GM12873 (cell line): ENCODE results near the gene ANGEL2.

Source experiments
- TF ChIP-seq, protein P1 (sequence below): IDR thresholded peaks from 2 replicates; pipeline ENCODE4 v1.5.1; 2012; ENCODE audit warnings: low read depth, mild to moderate bottlenecking, moderate library complexity, low read length, control low read depth; ENCODE audit not compliant: insufficient read depth; ENCODE audit errors: missing control alignments

Gene ANGEL2

DNA sequence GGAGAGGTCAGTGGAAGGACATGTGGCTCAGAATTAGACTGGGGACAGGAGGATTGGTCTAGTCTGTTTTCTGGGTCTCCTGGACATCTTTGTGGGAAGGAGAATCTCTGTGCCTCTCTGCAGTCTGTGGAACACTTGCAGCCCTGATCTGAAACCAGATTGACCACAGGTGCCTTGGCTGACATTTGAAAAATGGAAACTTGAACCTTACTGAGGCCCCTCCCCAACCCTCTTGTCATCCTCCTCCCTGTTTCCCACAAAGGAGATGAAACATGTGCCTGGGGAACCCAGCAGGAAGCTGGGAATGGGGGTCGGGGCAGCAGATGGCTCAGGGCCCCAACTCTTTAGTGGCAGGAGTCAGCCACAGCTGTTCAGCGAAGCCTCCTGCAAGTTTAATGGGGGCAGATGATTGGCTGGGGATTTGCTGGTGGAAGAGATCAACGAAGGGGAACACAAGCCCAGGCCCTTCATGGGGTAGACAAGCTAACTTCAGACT lies 47.3 kb downstream of the ANGEL2 start:
- TF ChIP-seq, protein P1, sequence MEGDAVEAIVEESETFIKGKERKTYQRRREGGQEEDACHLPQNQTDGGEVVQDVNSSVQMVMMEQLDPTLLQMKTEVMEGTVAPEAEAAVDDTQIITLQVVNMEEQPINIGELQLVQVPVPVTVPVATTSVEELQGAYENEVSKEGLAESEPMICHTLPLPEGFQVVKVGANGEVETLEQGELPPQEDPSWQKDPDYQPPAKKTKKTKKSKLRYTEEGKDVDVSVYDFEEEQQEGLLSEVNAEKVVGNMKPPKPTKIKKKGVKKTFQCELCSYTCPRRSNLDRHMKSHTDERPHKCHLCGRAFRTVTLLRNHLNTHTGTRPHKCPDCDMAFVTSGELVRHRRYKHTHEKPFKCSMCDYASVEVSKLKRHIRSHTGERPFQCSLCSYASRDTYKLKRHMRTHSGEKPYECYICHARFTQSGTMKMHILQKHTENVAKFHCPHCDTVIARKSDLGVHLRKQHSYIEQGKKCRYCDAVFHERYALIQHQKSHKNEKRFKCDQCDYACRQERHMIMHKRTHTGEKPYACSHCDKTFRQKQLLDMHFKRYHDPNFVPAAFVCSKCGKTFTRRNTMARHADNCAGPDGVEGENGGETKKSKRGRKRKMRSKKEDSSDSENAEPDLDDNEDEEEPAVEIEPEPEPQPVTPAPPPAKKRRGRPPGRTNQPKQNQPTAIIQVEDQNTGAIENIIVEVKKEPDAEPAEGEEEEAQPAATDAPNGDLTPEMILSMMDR, result no peak

DNA sequence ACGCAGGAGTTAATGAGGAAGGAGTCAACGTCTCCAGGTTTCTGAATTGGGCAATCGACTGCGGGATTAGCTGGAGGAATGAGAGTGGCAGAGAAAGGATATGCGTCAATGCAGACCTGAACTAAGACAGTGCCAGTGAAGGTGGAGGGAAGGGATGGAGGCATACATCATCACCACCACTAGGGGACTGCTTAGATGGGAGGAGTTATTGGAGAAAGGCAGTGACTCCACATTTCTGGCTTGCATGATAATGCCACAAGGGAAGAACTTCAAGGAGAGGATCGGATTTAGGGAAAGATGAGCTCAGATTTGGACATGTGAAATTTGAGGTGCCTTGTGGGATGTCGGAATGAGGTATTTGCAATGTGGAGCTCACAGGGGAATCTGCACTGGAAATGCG lies 47.9 kb downstream of the ANGEL2 start:
- TF ChIP-seq, protein P1, result peak; percentile 84

DNA sequence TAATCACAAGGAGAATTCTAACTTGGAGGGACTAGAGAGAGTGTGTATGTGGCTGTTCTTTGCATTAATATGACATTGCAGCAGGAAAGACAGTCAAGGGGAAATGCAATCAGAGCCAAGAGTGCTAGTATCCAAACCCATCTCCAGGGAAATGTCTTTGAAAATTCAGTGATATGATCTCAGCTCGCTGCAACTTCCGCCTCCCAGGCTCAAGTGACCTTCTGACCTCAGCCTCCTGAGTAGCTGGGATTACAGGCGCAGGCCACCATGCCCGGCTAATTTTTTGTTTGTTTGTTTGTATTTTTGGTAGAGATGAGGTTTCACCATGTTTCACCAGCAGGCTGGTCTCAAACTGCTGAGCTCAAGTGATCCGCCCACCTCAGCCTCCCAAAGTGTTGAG lies 49.1 kb downstream of the ANGEL2 start:
- TF ChIP-seq, protein P1, result no peak

DNA sequence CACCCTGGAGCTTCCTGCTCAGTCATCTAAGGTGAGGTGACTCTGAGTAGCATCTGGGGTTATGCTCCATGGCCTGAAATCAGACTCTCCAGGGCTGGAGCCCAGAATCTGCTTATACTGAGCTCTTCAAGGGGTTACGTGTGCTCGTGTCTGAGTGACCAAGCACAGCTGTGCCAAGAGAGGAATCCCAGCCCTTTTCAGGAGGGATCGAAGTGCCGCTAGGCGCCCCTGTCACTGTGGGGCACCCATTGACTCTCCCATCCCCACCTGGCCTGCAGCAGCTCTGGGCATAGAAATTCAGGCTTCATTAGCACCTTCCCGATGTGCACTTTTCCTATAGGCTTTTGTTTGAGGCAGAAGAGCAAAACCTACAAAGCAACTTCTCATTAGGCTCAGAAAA lies 51.6 kb downstream of the ANGEL2 start:
- TF ChIP-seq, protein P1, result no peak

DNA sequence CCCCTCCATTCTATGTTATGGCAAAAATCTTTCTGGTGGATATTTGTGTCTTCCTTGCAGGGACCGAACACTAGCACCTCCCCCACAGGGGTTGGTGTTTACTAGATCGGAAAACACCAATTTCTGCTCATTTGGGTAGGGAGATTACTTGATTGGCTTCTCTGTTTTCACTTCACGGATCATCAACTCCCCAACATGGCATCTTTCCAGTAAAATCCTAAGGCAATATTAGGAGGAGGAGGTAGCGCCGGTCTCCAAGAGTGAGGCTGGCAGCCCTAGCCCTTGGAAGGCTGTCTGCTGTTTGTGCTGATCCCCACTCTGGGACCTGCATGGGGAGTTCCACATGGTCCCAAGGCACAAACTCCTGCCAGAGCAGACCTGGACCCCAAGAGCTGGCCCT lies 53.2 kb downstream of the ANGEL2 start:
- TF ChIP-seq, protein P1, result no peak

- TF ChIP-seq, protein P1, result no peak
Observed at GRCh38 chr1:212960932-212961331, 54.7 kb downstream of the ANGEL2 start.

- TF ChIP-seq, protein P1, result no peak
Observed at GRCh38 chr1:212959266-212960220, 56.1 kb downstream of the ANGEL2 start.
